OCI-LY3 (cell line): Measurements from ENCODE around the gene RASGRF2.

Source experiments
- H2AFZ ChIP-seq: fragments of 200-600, 300-600 bp; shearing (Covaris generic); 2 replicates; pipeline ENCODE4 v1.6.0; 2014; ENCODE audit warnings: antibody characterized with exemption, low read depth, low read length
- H3K27ac ChIP-seq: fragments of 200-600, 300-600 bp; sonication (generic); 2 replicates; pipeline ENCODE4 v1.5.1; 2014; ENCODE audit warnings: mild to moderate bottlenecking, low read length, moderate library complexity, mixed read lengths
- H3K27me3 ChIP-seq: fragments of 200-600, 300-600 bp; sonication (generic); 2 replicates; pipeline ENCODE4 v1.6.1; 2014; ENCODE audit warnings: low read depth, low read length, mixed read lengths
- H3K36me3 ChIP-seq: fragments of 200-600, 300-600 bp; sonication (generic); replicated peaks from 2 replicates; pipeline ENCODE3; 2014; ENCODE audit warnings: low read depth, low read length, mixed read lengths
- H3K4me1 ChIP-seq: fragments of 300-600, 200-600 bp; sonication (generic); 2 replicates; pipeline ENCODE4 v1.6.1; 2014; ENCODE audit warnings: low read length, mixed read lengths
- H3K4me2 ChIP-seq: fragments of 200-600, 300-600 bp; sonication (generic); 2 replicates; pipeline ENCODE4 v1.6.1; 2014; ENCODE audit warnings: low read length, mixed read lengths
- H3K4me3 ChIP-seq: fragments of 300-600, 200-600 bp; sonication (generic); 2 replicates; pipeline ENCODE4 v1.5.1; 2014; ENCODE audit warnings: antibody characterized with exemption, mild to moderate bottlenecking, low read length, moderate library complexity
- H3K79me2 ChIP-seq: fragments of 300-600, 200-600 bp; shearing (Covaris generic); 2 replicates; pipeline ENCODE4 v1.6.1; 2014; ENCODE audit warnings: mild to moderate bottlenecking, low read length, mixed read lengths
- H3K9ac ChIP-seq: fragments of 300-600, 200-600 bp; shearing (Covaris generic); 2 replicates; pipeline ENCODE4 v1.6.0; 2014; ENCODE audit warnings: mild to moderate bottlenecking, low read length, moderate library complexity
- H3K9me3 ChIP-seq: fragments of 200-600, 300-600 bp; shearing (Covaris generic); 2 replicates; pipeline ENCODE4 v1.6.1; 2014; ENCODE audit warnings: low read length, mixed read lengths; ENCODE audit not compliant: insufficient read depth
- H4K20me1 ChIP-seq: fragments of 200-600, 300-600 bp; sonication (generic); 2 replicates; pipeline ENCODE4 v1.6.1; 2016; ENCODE audit warnings: low read length, mixed read lengths; ENCODE audit not compliant: insufficient read depth
- EZH2phosphoT487 ChIP-seq: fragments of 200-600 bp; shearing (Covaris generic); IDR thresholded peaks from 2 replicates; pipeline ENCODE4 v1.6.1; 2018; ENCODE audit warnings: antibody characterized with exemption, mixed run types, low read depth
- TF ChIP-seq, protein P1 (sequence below): fragments of 200-600, 300-600 bp; sonication (generic); IDR thresholded peaks from 2 replicates; pipeline ENCODE4 v1.5.1; 2014; ENCODE audit warnings: antibody characterized with exemption, low read length, low read depth

The RASGRF2 gene

DNA sequence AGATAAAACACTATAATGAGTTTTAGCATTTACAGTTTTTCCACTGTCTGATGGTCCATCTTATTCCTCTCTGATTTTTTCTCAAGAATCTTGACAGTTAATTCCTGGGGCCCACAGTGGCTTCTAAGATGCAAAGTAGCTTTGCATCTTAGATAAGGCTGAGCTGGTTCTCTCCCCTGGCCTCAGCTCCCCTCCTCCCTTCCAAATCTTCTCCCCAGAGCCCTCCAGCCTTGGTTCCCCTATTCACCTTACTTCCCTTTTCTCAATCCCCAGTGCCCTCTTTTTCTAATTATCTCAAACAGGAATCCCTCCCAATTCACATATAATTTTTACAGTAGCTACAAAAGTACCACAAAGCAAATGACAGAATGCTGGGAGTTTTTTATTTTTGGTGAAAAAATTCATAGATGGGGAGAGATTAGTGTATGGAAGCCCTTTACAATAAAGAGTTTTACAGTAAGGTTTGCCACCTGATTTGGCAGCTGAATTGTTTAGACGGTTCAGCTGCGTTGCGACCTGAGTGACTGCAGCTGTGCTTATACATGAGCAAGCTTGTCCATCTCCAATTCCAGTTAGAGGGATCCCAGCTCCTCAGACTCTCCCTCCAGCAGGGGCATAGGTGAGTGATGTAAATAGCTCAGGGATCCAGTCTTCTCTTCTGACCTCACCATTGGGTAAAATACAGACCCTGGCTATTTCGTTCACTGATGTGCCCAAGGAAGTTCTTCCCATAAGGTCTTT lies 221.6 kb downstream of the RASGRF2 start:
- TF ChIP-seq, protein P1, sequence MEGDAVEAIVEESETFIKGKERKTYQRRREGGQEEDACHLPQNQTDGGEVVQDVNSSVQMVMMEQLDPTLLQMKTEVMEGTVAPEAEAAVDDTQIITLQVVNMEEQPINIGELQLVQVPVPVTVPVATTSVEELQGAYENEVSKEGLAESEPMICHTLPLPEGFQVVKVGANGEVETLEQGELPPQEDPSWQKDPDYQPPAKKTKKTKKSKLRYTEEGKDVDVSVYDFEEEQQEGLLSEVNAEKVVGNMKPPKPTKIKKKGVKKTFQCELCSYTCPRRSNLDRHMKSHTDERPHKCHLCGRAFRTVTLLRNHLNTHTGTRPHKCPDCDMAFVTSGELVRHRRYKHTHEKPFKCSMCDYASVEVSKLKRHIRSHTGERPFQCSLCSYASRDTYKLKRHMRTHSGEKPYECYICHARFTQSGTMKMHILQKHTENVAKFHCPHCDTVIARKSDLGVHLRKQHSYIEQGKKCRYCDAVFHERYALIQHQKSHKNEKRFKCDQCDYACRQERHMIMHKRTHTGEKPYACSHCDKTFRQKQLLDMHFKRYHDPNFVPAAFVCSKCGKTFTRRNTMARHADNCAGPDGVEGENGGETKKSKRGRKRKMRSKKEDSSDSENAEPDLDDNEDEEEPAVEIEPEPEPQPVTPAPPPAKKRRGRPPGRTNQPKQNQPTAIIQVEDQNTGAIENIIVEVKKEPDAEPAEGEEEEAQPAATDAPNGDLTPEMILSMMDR, result no peak
- no peak for TF ChIP-seq EZH2phosphoT487
- no peaks in the 10 kb centered on the region for H3K36me3 ChIP-seq
- H3K4me3 ChIP-seq, result peak overlapping the region; percentile 46
- H4K20me1 ChIP-seq, result no peaks in the 10 kb centered on the region
- H2AFZ ChIP-seq, result no peak overlapping the region
- H3K9me3 ChIP-seq, result no peaks in the 10 kb centered on the region
- H3K79me2 ChIP-seq, result no peaks in the 10 kb centered on the region
- peak overlapping the region; percentile 64 for H3K4me2 ChIP-seq
- peaks cover 42% of the 10 kb centered on the region for H3K4me1 ChIP-seq
- peak overlapping the region; percentile 45 for H3K27ac ChIP-seq
- H3K9ac ChIP-seq, result no peak overlapping the region
- H3K27me3 ChIP-seq, result 0 out of 2 replicates have a peak, but pooled peaks cover 7% of the 10 kb centered on the region

DNA sequence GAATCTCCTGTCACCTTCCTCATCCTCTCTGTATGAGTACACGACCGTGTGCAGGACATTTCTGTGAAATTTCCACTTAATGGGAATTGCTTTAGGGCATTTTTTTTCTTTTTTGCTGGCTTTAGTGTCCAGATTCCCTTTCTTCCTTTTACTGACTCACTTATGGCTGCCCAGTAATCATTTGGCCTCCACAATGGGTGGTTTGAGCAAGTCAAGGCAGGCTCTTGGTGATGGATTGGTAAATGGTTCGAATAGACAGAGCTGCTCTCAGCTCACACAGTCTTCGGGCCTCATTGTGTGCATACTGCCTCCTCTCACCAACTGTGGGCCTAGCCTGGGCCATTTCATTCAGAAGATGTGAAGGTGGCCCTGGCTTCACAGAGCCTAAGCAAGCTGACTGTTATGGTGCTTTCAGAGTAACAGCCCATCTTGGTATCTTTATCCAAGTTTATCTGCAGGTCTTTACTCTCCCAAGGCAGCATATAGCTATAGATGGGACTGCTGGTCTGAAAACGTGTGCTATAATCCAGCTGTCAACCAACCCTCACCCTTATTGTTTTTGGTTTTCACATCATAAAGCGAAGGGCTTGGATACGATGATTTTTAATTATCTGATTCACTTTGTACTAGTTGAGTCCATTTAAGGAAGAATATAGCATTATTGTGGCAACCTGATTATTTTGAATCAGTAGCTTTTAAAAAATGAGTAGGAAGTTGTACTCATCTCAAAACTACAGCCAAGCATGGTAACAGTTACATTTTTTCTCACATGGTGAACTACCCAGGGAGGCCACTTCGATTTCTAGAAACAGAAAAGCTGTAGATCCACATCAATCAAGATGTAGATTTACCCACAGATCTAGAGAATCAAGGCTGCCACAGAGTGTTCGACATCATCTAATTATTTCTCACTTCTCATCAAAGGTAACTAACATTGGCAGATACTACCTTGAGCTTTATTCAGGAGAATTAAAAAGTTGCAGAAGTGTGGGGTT lies 222.5 kb downstream of the RASGRF2 start:
- Histone ChIP-seq H3K4me1 (peaks cover 42% of the 10 kb centered on the region), H3K79me2 (no peaks in the 10 kb centered on the region), H3K4me3 (peak overlapping the region; percentile 46; the same call in 1 of the 2 replicates), H2AFZ (no peak overlapping the region), H3K27me3 (0 out of 2 replicates have a peak, but pooled peaks cover 3% of the 10 kb centered on the region), H3K9ac (peak overlapping the region; percentile 25; the same call in 1 of the 2 replicates), H3K27ac (peak overlapping the region; percentile 59), H3K4me2 (peak overlapping the region; percentile 64), H3K36me3 (no peaks in the 10 kb centered on the region), H4K20me1 (no peaks in the 10 kb centered on the region), H3K9me3 (no peaks in the 10 kb centered on the region)
- TF ChIP-seq, protein P1, result no peak
- no peak for TF ChIP-seq EZH2phosphoT487

DNA sequence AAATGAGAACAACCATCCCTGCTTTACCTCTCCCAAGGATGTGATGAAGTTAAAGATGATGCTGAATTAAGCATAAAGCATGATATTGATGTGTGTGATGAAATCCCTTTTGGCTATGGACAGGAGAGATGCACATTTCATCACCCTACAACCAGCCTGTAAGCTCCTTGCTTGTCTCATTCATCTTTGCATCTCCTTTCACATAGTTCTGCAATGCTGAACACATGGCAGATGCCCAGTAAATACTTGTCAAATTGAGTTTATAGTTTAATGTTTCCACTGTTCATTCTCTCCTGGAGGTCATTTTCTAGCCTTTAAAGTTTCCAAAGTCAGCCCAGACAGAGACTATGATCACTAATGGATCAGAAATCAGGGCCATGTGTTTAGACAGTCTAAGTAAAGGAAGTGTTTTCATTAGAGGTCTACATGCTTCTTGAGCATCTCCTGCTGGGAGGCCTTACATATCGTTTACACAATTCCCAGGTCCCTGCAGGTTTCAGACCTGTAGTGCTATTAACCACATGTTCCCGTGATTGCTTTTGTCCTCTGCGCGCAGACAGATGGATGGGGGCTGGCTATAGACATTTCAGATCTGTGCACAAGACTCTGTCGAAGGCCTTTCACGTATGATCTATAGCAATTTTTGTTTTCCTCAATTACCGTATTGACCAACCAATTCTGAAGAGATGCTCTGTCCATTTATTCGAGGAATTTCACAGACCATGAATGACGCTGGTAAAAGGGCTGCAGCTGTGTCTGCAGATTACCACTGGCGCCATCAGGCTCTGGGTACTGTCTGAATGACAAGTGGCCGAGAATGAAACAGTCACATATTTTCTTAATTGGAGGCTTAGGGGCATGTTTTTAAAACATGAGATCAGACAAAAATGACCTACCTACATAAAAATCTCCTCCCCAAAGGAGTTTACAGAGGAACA lies 223.9 kb downstream of the RASGRF2 start:
- no peak overlapping the region for H3K27ac ChIP-seq

DNA sequence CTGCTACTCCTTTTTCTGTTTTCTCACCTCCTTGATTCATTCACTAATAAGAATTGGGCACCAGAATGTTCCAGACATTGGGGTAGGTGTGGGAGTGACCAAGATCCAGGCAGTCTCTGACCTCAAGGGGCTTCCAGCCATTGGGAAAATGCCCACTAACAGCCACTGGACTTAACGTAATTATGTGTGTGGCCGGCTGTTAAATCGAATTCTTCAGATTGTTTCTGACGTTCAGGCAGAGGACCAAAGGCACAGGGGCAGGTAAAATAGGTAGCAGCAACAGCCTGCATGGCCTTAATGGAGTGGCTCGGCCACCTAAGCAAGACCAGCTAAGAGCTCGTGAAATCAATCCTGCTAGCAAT lies 224.6 kb downstream of the RASGRF2 start:
- TF ChIP-seq, protein P1, result no peak
- no peak for TF ChIP-seq EZH2phosphoT487
- Histone ChIP-seq H3K9ac (no peak overlapping the region), H3K4me3 (no peak overlapping the region), H3K36me3 (no peaks in the 10 kb centered on the region), H3K27ac (no peak overlapping the region), H3K4me2 (no peak overlapping the region), H4K20me1 (no peaks in the 10 kb centered on the region), H3K9me3 (no peaks in the 10 kb centered on the region), H3K4me1 (peaks cover 57% of the 10 kb centered on the region), H2AFZ (no peak overlapping the region), H3K27me3 (no peaks in the 10 kb centered on the region), H3K79me2 (no peaks in the 10 kb centered on the region)

More for the DNA sequence above, 223.9 kb downstream of the RASGRF2 start:
- no peak overlapping the region for H3K9ac ChIP-seq
- H2AFZ ChIP-seq, result no peak overlapping the region
- no peaks in the 10 kb centered on the region for H3K27me3 ChIP-seq
- H3K4me3 ChIP-seq, result no peak overlapping the region
- no peaks in the 10 kb centered on the region for H3K36me3 ChIP-seq
- H3K79me2 ChIP-seq, result no peaks in the 10 kb centered on the region
- H3K4me2 ChIP-seq, result peak overlapping the region; percentile 64; the same call in 1 of the 2 replicates
- H4K20me1 ChIP-seq, result no peaks in the 10 kb centered on the region
- H3K9me3 ChIP-seq, result no peaks in the 10 kb centered on the region
- no peak for TF ChIP-seq EZH2phosphoT487
- peaks cover 54% of the 10 kb centered on the region for H3K4me1 ChIP-seq
